Measurements from ENCODE around the gene ZBTB7B.
"Not testable (repeated sequence)": the region's sequence is repeated elsewhere in the genome, so short reads cannot be mapped to it uniquely, and the experiment has no call there.

Gene ZBTB7B

DNA sequence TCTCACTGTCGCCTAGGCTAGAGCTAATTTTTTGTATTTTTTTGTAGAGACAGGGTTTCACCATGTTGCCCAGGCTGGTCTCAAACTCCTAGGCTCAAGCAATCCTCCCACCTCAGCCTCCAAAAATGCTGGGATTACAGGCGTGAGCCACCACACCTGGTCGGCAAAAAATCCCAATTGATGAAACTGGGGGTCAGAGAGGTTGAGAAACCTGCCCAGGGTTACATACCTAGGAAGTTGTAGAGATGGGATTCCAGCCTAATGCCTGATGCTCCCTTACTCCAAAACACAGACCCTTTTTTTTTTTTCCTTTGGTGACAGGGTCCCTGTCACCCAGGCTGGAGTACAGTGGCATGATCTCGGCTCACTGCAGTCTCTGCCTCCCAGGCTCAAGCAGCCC, 15.9 kb upstream of the ZBTB7B start:
- not testable (repeated sequence) for DNase-seq

DNA sequence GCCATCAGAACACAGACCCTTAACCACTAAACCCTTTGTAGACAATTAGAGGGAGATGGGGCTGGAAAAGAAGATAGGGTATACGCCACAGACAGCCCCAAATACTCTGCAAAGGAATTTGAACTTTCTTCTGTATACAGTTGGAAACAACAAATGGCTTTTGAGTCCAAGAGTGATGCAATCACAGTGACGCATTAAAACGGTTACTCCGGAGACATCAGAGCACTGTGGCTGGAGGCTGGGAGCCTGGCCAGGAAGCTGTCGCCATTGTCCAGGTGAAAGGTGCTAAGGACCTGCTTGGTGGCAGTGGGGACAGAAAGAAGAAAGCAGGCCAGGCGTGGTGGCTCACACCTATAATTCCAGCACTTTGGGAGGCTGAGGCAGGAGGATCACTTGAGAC, 15.3 kb upstream of the ZBTB7B start:
- DNase-seq, result no peak

- DNase-seq, result no peak
These were observed 14.3 kb upstream of the ZBTB7B start for GRCh38 chr1:154988058-154988954.

GRCh38 chr1:154989195-154989860, 13.3 kb upstream of the ZBTB7B start:
- DNase-seq, result no peak

DNA sequence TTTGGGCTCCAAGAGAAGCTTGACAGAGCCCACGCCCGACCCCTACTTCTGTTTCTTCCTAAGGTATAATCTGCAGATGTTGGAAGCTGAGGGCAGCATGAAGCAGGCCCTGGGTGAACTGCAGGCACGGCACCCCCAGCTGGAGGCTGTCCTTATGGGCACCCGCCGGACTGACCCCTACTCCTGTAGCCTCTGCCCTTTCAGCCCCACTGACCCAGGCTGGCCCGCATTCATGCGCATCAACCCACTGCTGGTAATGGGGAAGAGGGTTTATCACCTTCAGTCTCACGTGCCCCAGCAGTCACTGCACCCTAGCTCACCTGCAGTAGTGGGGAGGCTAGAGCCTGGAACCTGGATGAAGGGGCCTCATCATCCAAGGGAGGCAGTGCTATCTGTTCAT, 12.3 kb upstream of the ZBTB7B start:
- DNase-seq, result no peak

DNA sequence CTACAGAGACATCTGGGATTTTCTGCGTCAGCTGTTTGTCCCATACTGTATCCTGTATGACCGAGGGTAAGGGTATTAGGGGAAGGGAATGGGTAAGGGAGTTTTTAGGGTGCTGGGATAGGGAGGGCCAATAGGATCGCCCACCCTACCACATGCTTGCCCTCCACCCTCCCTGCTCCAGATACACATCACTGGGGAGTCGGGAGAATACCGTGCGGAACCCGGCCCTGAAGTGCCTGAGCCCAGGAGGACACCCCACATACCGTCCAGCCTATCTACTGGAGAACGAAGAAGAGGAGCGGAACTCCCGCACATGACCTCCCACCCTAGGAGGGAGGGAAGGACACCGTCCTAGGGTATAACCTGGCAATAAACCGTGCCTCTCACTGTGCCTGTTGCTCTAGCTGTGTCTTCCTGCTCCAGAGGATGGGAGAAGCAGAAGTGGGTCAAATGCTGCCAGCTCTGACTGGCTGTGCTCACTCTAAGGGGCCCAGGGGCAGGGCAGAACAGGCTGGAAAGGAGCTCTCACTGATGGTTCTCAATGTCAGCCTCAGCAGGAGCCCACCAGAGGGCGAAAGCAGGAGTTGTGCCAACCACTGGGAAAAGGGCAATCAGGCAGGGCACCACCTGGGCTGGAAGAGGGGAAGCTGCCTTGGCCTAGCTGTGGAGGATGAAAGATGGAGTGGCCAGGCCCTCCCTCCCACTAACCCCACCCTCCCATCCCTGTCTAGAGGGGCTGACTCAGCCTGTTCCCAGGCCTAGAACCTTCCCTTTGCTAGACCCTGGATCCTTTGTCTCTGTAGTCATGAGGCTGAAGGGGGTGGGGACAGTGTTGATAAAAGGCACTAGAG, 9.7 kb upstream of the ZBTB7B start:
- no peak for DNase-seq

DNA sequence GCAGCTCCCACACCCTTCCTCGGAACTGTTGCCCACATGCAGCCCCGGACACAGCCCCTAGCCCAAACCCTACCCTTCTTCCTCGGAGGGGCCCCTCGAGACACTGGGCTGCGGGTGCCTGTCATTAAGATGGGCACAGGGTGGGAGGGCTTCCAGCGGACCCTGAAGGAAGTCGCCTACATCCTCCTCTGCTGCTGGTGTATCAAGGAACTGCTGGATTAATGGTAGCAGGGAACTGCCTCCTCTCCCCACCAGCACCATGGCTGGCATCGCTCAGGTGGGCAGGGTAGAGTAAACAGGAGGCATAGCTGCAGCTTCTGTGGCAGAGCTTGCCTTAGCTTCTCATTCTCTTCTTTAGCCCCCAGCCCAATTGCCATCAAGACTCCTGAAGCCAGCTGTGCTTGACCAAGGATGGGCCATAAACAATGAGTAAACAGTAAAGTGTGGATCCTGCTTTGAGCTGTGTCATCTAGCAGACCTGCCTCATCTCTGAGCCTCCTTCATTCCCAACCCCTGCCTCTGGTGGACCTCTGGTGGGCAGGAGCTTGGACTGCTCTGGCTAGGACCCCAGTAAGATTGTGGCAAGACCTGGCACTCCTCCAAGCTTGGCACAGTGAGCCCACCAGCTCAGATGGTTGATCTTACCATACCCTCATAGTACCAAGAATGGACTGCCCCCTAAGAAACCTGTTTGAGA, 8.9 kb upstream of the ZBTB7B start, which contains the start of gene LENEP:
LENEP (plus strand) TSS at position 15 of the 697 bp plus-strand sequence; CDS start at position 37, 22 bp downstream.
- no peak for DNase-seq

DNA sequence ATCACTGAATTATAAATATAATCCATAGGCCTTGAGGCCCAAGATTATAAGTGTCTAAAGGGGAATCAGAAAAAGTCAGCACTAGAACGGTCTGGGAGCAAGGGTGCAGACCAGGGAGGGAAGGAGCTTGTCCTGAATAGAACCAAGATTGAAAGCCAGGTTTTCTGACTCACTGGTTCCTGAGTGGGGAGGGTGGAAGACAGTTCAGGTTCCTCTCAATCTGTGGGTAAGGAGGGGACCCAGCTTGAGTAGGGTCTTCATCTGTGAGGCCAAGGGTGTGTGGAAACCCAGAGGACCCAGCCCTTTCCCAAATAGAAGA, 8.4 kb upstream of the ZBTB7B start:
- no peak for DNase-seq

DNA sequence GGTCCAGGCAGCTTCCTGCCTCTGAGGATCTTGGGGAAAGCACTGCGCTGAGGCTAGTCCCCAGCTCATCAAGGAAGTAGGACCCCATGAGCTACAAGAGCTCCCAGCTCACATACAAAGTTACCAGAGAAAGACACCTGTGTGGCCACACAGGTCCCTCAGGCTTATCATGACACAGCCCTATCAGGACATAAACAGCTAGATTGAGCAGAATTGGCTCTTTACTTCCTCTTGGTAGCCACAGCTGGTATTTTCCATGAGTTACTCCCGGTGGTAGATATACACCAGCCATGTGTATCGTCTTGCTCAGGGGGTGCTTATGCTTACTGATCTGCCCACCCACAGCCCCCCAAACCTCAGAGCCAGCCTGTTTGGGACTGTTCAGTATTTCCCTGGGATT, 8.0 kb upstream of the ZBTB7B start:
- DNase-seq, result no peak

DNA sequence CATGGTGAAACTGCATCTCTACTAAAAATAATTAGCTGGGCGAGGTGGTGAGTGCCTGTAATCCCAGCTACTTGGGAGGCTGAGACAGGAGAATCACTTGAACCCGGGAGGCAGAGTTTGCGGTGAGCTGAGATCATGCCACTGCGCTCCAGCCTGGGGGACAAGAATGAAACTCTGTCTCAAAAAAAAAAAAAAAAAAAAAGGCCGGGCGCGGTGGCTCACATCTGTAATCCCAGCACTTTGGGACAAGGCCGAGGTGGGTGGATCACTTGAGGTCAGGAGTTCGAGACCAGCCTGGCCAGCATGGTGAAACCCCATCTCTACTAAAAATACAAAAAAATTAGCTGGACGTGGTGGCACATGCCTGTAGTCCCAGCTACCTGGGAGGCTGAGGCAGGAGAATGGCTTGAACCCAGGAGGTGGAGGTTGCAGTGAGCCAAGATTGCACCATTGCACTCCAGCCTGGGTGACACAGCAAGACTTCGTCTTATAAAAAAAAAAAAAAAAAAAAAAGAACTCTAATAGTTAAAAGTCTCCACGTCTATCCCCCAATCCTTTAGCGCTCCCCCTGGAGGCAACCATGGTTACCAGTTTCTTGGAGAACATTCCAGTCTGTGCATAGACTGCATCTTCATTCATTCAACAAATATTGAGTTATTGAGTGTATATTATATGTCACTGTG, 7.2 kb upstream of the ZBTB7B start:
- DNase-seq, result peak in 7 of 58 donors; percentile 7 to 29 (median 16)

GRCh38 chr1:154996966-154997701, 5.5 kb upstream of the ZBTB7B start:
- DNase-seq, result no peak

GRCh38 chr1:154998201-154998780, 4.3 kb upstream of the ZBTB7B start:
- DNase-seq, result no peak

GRCh38 chr1:154998818-154999570, 3.6 kb upstream of the ZBTB7B start:
- DNase-seq, result peak in 47 of 58 donors; percentile 5 to 77 (median 37)

GRCh38 chr1:154999571-155000410, 2.8 kb upstream of the ZBTB7B start:
- DNase-seq, result peak in 2 of 58 donors; percentile 52 to 53

- peak in 17 of 58 donors; percentile 41 to 72 (median 57) for DNase-seq
These were observed 2.2 kb upstream of the ZBTB7B start for GRCh38 chr1:155000411-155000725.

GRCh38 chr1:155000726-155001424, 1.7 kb upstream of the ZBTB7B start:
- peak in 57 of 58 donors; percentile 46 to 94 (median 82) for DNase-seq

DNA sequence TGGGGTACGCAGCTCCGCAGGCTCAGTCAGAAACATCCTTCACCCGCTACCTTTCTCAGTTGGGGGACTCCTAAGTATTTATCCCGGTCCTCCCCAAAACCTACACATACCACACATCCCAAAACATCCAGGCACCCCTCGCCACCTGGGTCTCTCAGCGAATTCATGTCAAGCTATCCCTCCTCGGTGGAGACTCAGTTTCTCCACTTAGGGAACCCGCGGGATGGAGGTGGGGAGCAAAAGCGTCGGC, 1.3 kb upstream of the ZBTB7B start:
- DNase-seq, result no peak
